Esophagus mucosa (tissue), 1 donor: ENCODE measurements around the gene CCDC30. TPM values are rescaled to one million over a fixed set of nuclear protein-coding genes. Genes with fewer than 3 reads are reported as not detected.
"Not testable (repeated sequence)": the region's sequence is repeated elsewhere in the genome, so short reads cannot be mapped to it uniquely, and the experiment has no call there.

ENCODE experiments used
- ATAC-seq: fragments of 200-7000 bp; cut with Tn5 transposase; one replicate; pipeline ENCODE4 v1.9.1; 2020
- total RNA-seq: library from RNA; stranded (reverse); gene quantifications from one replicate; pipeline ENCODE4 v1.2.4, GENCODE V29; 2023
- donor health status: DM: yes; HTN: yes; CAD: no.

CCDC30 gene
- total RNA-seq, 1 donor from 2014 or later: 0.56 TPM

GRCh38 chr1:42658877-42659337, 195.8 kb downstream of the CCDC30 start:
- ATAC-seq: peak; percentile 12

DNA sequence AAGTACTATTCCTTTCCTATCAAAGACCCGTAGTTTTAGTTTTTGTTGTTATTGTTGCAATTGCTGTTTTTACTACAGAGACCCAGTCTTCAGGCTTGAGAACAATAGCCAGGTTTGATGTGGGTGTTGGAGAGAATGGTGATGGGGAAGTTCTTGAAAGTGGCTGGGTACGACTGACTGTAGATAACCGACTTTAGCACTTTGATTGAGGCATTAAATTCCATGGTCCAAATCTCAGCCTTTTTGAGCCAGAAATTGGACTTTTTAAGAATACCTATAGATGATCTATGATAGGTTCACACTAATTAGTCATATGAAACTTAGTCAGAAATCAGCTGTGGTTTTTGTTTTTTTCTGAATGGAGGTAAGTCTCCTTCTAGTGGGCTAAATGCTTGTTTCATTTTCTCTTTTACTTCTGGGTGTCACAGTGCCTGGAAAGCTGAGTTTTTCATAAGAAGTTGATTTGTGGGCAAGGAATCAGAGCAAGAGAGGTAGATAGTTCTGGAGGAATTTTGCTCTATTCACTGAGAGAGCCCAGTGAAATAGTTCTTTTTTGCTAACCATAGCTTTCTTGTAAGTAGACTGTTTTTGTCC, 197.9 kb downstream of the CCDC30 start:
- no peak for ATAC-seq

DNA sequence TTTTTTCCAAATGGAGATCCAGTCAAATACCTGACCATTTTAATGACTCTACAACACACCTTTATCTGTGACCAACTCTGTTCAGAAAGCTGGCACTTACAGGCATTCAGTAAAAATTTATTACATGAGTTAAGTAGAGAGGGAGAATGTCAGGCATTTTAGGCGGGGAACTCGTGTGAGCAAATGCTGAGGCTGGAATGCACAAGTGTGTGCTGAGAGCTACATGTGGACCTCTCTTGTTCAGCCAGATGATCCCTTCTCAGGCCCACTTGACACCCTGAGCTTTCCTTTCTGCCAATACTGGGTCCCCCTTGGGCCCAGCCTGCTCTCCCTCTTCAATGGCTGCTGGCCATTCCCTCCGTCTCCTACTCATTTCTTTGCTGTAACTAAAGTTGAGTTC, 206.8 kb downstream of the CCDC30 start:
- no peak for ATAC-seq

GRCh38 chr1:42670425-42670824, 207.3 kb downstream of the CCDC30 start:
- no peak for ATAC-seq

GRCh38 chr1:42674214-42674613, 211.1 kb downstream of the CCDC30 start:
- no peak for ATAC-seq

DNA sequence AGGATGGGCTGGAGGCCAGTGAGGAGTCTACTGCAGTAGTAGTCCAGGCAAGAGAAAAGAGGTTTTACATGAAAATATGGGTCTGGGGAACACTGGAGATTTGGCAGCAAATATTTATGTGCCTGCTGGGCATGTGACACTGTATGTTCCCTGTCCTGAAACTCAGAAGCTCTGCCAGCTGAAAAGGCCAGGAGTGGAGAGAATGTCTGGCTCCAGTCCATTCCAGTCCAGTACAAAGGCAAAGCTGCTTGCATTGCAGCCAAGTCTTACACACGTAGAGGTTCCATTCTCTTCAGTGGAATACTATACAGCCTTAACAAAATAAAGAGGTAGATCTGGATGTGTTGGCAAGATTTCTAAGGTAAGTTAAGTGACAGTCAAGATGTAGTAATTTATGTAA, 211.6 kb downstream of the CCDC30 start:
- ATAC-seq: no peak

DNA sequence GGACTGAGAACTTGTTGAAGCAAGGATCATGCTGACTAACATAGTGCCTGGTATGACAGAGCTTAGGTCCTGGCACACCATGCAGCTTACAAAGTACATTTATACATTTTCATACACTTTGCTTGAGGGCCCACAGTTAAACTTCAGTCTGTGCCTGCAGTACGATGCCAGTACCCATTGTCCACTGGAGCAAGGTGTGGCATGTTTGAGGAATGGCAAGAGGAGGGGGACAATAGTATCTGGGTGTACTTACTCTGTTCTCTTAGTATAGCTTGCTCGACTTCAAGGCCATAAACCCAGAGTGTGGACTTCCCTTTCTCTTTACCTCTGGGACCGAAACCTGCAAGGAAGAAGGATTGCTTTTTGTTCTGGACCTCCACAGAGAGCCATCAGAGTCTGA, 212.4 kb downstream of the CCDC30 start:
- peak; percentile 27 for ATAC-seq

DNA sequence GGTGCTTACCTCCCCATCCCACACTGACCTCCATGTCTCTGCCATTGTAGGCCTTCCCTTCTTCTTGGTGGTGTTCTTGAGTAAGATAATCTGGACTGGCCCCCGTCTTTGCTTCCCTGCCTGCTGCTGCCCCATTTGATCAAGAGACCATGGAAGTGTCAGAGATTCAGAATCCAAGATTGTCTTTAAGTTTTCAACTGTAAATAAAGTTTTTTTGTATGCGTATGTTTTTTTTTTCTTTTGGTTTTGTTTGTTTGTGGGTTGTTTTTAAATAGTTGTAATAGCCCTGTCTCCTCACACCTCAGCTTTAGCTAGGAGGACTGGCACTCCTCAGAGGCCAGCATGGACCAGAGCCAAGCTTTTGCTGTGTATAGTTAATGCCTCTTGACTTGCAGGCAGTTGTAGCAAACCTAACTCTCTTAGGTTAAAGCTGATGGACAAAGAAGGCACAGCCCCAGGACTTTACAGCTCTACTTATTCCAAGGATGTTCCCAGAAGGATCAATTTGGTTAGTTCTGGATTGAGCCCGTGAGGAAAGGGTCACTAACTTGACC, 213.5 kb downstream of the CCDC30 start:
- ATAC-seq: no peak

DNA sequence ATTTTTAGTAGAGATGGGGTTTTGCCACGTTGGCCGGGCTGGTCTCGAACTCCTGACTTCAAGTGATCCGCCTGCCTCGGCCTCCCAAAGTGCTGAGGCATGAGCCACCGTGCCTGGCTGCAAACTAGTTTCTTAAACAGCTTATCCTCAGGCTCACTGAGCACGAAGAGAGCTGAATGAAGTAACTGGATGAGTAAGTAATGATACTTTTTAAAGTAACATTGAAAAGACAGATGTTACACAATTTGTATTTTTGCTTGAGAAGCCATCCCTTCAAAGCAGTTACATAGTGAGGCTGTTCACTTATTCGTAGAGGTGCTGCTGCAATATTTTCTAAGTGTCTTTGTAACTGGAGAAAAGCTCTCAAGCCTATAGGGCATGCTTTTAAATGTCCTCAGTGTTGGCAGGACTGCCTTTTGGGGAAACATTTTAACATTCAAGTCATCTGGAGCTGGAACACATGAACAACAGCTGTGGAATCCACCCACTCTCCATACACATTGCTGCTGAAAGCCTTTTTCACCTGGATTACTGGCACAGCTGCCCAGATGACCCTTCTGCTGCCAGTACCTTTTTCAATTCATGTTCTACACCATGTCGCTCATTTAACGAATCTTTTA, 216.4 kb downstream of the CCDC30 start:
- no peak for ATAC-seq

GRCh38 chr1:42680055-42680454, 217.0 kb downstream of the CCDC30 start:
- ATAC-seq: no peak

DNA sequence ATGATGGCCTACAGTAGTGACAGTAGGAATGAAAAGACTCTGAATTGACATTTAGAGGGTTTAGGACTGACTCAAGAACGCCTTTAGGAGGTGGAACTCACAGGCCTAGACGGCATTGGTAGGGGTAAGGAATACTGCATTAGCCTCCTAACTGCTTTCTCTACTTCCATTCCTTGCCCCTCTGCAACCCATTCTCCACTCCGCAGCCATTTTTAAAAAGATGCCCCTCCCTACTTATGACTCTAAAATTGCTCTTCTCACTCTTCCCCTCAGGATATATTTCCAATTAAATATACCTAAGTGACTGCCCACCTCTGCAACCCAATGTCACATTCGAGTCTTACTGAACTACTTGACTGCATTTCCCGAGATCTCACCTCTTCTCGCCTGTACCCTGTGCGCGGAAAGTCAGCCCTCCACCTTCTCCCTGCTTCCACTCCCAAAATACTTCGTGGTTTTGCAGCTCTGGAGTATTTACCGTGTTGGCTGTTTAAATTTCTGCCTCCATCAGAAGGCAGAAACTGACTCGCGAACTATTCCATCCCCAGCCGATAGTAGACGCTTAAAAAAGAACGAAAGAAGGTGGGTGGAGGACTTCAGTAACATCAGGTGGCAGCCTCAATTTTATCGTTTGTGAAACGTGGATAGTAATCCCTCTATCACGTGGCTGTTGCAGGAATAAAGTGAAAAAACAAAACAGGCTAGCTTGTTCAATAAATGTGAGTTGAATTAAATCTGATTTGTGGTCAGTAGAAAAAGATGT, 218.0 kb downstream of the CCDC30 start:
- no peak for ATAC-seq

DNA sequence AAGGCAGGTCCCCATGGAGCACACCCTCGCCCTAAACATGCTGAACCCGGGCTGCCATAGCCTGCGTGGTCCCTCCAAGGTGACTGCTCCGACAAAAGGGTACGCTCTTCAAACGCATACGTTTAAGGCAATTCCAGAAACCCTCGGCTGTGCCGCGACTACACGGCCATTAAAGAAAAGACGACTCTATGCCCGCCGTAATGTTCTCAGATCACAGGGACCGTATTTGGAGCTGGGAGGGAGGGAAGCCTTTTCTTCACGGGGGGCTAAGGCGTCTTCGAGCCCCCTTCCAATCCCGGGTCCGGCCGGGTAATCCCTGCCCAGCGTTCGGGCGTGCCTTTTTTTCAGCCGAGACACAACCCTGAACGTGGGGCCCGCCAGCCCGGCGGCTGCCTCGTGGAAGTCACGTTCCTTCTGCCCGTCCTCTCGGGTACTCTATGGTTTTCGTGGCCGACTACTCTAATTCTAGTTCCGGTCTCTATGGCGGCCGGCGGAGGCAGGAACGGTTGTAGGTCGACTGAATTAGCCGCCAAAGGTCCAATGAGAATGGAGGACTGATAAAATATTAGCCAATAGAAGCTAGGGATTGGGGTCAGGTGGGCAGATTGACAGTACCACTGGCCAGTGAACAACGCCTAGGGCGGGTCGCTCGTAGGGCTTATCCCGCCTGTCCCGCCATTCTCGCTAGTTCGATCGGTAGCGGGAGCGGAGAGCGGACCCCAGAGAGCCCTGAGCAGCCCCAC, 218.8 kb downstream of the CCDC30 start, which contains the start of gene YBX1:
YBX1 (plus strand) TSS at position 678 of the 743 bp plus-strand sequence. CDS start 148 bp downstream, outside the sequence.
- ATAC-seq: peak; percentile 98

DNA sequence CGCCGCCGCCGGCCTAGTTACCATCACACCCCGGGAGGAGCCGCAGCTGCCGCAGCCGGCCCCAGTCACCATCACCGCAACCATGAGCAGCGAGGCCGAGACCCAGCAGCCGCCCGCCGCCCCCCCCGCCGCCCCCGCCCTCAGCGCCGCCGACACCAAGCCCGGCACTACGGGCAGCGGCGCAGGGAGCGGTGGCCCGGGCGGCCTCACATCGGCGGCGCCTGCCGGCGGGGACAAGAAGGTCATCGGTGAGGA, 219.3 kb downstream of the CCDC30 start:
- ATAC-seq: not testable (repeated sequence)

DNA sequence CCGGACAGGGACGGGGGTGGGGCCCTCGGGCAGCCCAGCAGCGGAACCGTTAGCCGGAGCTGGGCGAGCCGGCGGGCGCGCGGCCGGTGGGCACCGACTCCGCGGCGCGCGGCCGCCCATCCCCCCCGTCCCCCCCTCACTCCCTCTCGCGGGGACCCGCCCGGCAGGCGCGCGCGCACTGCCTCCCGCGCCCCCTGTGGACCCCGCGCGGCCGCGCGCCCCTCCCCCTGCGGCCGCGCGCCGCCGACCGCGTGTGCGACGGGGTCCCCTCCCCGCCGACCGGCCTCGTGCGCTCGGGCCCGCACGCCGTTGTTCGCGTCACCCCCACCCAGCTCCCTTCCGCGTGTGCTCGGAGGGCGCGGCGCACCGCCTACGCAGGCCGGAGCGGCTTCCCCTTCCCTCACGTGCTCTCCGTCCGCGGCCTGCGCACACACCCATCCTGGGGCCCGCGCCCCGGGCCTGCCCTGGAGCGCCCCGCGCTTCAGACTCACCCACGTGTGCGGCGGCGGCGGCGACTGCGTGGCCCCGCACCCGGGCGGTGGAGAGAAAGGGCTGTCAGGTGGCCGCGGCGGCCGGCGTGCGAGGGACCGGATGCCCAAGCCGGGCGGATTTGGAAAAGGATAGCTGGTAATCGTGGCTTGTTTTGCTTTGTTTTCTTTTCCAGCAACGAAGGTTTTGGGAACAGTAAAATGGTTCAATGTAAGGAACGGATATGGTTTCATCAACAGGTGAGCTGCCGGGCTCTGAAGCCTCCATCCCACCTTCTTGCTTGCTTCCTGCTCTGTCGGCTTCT, 219.8 kb downstream of the CCDC30 start:
- peak; percentile 79 for ATAC-seq

GRCh38 chr1:42684139-42684538, 221.1 kb downstream of the CCDC30 start:
- ATAC-seq: no peak

DNA sequence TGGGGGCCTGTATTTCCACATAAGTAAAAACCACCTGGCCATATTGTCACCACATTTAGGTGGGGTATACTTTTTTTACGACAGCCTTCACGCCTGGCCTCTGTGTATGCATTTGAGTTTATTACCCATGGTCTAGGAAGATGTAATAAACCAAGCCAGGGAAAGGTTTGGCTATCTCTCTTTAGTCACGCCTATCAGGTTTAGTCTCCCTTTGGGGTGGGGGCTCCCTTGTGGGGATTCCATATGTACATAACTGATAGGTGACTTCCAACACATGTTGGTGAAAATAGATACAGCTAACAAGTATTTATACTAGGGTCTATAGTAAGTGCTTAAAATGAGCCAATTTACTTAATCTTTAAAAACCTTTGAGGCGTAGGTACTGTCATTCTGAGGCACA, 223.3 kb downstream of the CCDC30 start:
- ATAC-seq: no peak

DNA sequence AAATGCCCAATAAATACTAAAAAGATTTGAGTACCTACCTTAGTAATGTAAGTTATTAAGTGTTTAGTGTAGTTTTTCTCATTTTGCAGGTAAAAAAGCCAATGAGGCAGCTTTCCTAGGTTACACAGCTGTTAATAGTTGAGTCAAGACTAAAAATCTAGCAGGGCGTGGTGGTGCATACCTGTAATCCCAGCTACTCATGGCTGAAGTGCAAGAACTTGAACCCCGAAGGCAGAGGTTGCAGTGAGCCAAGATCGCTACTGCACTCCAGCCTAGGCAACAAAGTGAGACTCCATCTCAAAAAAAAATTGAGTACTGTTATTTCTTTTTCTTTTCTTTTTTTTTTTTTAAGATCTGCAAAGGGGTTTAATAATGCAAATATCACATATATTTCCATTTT, 226.8 kb downstream of the CCDC30 start:
- ATAC-seq: peak; percentile 55

DNA sequence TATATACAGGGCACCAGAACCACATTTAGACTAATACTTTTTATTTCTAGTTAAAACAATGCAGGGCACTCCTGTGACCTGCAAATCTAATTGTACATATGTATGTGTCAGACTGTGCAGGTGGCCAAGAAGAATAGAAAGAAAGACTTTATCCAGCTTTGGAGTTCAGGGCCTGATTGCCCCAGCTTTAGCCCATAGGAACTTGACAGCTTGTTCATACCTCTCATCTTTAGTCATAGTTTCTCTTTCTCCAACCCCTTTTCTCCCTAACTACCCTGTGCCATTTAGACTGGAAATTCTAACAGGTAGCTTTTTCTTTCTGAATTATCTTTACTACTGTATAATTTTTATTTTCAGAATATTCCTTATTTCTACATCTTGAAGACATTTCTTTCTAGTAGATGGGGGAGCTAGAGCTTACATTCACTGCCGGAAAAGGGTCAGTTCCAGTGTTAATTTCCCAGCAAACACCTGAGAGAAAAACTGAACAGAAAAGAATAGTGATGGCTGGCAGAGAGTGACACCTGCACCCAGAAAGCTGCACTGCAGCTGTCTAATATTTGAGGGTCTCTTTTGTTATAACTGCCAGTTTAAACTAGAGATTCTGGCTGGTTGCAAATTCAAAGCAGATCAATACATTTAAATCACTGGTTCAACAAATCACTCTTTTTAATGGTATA, 227.5 kb downstream of the CCDC30 start:
- peak; percentile 37 for ATAC-seq

- ATAC-seq: no peak
These were observed 228.0 kb downstream of the CCDC30 start for GRCh38 chr1:42691157-42691498.

- peak; percentile 76 for ATAC-seq
These were observed 229.4 kb downstream of the CCDC30 start for GRCh38 chr1:42692461-42692860.

DNA sequence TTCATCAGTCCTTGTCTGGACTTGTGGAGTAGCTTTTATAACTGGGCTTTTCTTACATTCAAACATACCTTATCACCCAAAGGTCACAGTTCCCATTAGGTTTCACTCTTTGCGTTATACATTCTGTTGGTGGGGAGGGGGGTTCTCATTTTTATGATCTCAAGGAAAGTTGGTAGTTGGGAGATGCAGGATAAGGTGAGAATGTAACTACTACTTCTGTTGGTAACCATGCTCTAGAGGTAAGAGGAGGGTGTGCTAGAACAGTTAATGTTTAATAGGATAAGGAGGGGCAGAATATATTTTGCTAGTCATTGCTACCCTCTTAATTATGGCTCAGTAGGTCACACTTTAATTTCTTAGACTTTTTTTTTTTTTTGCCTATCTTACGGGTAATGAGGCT, 229.8 kb downstream of the CCDC30 start:
- peak; percentile 20 for ATAC-seq
